NCI-H748 (cell line): ENCODE data around the gene NTRK3.
A peak's percentile ranks its signal among the peaks of the same experiment; 100 is the strongest.

Experiments used
- DNase-seq: peaks from one replicate; lab custom pipeline; 2025; ENCODE audit not compliant: unreplicated experiment; lab: John Stamatoyannopoulos, UW

NTRK3 gene

GRCh38 chr15:88232771-88233201 is 23.8 kb downstream of the NTRK3 start:
- DNase-seq = no peak

- DNase-seq = no peak
These were observed 24.5 kb downstream of the NTRK3 start for GRCh38 chr15:88231909-88232644.

DNA sequence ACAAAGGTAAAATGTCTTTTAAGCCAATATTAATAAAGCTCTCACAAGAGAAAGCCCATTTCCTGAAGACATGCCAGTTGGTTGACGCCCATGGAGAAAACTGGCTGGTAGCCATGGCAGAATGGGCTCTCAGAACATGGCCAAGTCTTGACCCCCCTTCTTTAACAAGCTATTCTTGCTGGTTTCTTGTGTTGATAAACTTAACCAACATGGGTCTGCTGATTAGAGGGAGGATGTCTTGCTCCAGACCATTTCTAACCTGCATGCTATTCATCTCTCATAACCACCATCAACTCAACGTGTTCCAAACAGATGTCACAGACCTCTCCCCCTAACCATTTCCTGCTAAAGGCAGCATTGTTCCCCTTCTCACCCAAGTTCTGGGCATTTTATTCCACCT is 25.7 kb downstream of the NTRK3 start:
- no peak for DNase-seq

GRCh38 chr15:88225461-88225860 is 31.1 kb downstream of the NTRK3 start:
- DNase-seq = no peak

GRCh38 chr15:88223084-88223483 is 33.5 kb downstream of the NTRK3 start:
- DNase-seq = no peak

DNA sequence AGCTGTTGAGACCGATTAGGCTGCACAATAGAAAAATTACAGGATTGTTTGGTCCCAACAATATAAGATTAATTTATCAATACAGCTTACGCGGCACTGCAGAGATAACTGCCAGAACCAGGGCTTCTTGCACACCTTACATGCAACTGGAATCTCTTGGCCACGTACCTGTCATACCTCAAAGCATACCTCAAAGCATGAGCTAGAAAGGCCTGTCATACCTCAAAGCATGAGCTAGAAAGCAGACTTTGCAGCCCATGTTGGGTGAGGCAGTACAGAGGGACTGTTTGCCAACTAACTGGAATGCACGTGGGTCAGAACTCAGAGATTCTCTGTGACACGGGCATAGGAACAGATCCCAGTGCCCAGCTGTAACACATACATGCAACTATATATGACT is 34.7 kb downstream of the NTRK3 start:
- DNase-seq = peak; percentile 74

- no peak for DNase-seq
These were observed 35.9 kb downstream of the NTRK3 start for GRCh38 chr15:88220443-88221335.

- no peak for DNase-seq
These were observed 36.9 kb downstream of the NTRK3 start for GRCh38 chr15:88219623-88220022.

GRCh38 chr15:88218557-88219221 is 37.9 kb downstream of the NTRK3 start:
- peak; percentile 69 for DNase-seq

DNA sequence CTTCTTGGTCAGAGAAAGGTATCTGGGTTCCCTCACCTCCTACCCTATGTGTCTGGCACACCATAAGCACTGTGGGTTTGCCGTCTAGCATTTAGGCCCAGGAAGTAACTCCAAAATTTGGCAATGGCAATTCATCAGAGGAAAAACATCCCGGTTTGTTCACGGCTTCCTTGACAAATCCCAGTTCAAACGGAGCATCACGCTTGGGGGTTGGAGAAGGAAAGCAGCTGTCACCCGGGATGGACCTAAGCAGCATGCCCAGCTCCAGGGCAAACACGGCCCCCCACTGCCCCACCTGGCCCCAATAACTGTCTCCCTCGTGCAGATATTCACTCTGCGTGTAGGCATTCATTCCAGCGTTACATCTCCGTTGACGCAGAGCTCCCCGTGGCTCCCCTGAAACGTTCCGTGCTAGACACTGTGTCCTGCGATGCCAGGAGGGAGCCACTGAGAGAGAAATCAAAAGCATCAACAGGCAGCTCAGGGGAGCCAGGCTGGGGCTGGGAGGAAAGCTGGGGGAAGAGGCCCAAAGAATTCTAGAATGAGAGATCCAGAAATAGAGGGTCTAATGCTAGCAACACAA is 41.4 kb downstream of the NTRK3 start:
- no peak for DNase-seq

DNA sequence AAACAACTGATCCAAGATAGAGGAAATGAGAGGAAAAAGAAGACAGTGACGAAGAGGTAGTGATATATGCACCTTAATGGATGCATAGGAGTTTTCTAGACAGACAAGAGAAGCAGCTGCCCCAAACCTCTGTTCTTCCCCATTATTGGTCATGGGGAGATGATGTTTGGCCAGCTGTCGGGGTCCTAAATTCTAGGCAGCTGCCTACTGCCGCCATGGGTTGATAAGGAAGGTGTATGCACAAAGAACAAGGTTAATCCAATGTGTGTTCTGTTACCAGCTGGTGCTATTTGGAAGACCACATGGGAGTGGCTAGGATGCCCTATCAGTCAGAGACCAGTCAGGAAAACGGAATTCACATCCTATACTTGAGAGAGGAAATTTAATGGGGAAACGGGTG is 47.4 kb downstream of the NTRK3 start:
- DNase-seq = peak; percentile 66

GRCh38 chr15:88208396-88208795 is 48.1 kb downstream of the NTRK3 start:
- peak; percentile 4 for DNase-seq

GRCh38 chr15:88207565-88207964 is 49.0 kb downstream of the NTRK3 start:
- no peak for DNase-seq

- no peak for DNase-seq
These were observed 52.0 kb downstream of the NTRK3 start for GRCh38 chr15:88204584-88204983.

DNA sequence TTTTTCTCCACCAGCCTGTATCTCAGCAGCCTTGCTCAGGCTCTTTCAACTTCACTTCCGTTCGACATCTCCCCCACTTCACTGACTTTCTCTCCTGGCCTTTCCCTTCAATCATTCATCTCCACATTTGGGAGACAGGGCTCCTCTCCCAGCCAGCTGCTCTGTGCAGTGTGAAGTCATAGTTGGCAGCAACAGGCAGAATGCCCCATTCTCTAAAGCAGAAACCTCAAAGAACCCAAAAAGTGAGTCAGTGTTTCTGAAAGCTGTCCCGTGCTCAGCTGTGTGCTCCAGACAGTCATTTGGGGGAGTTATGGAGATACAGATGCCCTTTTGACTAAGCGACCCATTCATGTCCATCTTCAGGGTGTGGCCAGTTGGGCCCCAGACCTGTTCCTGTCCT is 54.3 kb downstream of the NTRK3 start:
- DNase-seq = no peak

DNA sequence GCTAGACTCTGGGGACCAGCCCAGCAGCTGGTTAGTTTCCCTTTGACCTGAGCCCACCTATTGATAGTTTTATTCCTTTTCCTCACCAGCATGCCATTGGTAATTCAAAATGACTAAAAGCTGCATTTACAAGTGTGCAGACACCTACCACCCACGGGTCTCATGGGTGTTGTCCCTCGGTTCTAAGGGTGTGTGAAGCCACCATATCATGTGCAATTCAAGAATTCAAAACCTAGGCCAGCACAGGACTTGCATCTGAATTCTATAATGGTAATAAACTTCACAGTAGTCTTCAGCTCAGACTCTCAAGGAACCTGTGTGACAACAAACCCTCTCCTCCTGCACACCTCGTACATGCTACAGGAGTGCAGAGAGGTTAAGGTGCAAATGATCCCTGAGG is 55.3 kb downstream of the NTRK3 start:
- DNase-seq = no peak

GRCh38 chr15:88196961-88197360 is 59.6 kb downstream of the NTRK3 start:
- no peak for DNase-seq

DNA sequence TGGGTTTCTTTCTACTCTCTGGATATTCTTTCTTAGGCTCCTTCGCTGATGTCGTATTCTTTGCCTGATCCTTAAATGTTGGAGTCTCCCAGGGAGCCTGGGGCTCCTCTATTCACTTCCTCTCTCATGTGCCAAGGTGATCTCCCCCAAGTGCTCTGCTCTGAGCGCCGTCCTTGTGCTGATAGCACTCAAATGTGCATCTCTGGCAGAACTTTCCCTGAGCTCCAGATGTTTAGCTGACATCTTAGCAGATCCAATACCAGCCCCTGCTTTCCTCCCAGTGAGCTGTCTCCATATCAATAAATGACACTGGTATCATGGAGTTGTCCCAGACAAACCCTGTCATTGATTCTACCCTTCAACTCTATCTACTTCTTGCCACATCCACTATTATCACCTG is 62.4 kb downstream of the NTRK3 start:
- no peak for DNase-seq

DNA sequence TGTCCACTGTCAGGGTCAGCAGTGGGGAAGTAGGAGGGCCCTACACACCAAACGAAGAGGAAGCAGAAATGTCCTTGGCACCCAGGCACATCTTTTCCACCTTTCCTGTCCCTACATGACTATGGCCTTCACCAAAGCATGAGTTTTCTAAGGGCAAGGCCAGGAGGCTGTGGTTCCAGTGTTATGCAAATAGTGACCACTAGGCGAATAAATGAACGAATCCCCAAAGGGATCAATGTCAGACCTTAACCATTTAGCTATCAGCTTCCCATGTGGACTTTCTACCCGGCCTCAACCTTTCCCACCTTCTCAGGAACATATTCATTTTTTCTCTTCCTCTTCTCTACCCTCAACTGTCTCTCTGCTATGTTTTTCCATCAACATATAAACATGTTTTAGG is 63.1 kb downstream of the NTRK3 start:
- DNase-seq = no peak

DNA sequence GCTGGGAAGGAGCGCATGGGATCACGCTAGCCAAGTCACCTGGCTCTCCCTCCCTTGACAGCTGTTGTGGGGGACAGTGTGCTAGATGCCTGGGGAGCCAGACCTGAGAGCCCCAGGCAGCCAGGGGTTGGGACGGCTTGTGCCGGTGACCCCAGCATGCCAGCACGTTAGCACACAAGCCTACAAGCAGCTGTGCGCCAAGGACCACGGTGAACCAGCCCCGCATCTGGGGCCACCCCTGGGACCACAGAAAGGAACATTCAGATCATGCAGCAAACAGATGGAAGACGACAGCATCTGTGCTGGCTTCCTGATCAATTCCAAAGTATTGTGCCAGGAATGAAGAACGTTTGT is 64.8 kb downstream of the NTRK3 start:
- no peak for DNase-seq

DNA sequence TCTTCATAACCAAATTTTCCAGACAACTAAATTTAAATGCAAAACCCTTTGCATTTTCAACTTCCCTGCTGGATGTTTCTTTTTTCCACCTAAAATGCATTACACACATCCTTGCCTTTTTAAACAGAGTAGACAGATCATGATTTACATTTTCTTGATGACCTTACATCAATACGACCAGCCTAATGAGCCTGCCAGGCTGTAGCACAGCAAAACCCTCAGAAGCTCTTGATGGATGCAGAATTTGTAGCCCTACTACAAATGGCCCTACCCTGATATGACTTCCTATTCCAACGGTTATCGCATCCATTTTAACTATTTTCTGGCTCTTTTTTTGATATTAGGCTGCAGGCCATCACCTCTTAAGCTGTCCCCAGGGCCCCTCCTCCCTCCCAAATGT is 66.3 kb downstream of the NTRK3 start:
- DNase-seq = no peak
